H1 (cell line): ENCODE results near the gene AMPD3. TPM values are rescaled to one million over a fixed set of nuclear protein-coding genes. Genes with fewer than 3 reads are reported as not detected.

ENCODE experiments used
- CTCF ChIA-PET: fragments of 300-600 bp; sonication (Branson Sonifier 250); formaldehyde crosslinking; loops from one replicate; lab custom pipeline; 2021; ENCODE audit not compliant: partially characterized antibody; lab: Charles Lee
- POLR2A ChIA-PET: fragments of 300-600 bp; sonication (Branson Sonifier 250); formaldehyde crosslinking; loops from one replicate; lab custom pipeline; 2021; ENCODE audit warnings: inconsistent platforms; ENCODE audit not compliant: partially characterized antibody; lab: Charles Lee
- DNase-seq, 2 experiments: peaks; one replicate each; pipeline versions ENCODE4 v3.0.0 to v3.0.0-alpha.2; 2010 to 2022; ENCODE audit warnings: low spot score in 2 of 2, low read depth in 1 of 2, mixed read lengths in 1 of 2
- FAIRE-seq: peaks from 2 replicates; lab custom pipeline; 2011; peaks lifted over from hg19 to GRCh38; lab: Jason Lieb, UNC
- H2AFZ ChIP-seq: 2 replicates; pipeline ENCODE4 v1.8.1; 2012; ENCODE audit warnings: low read length, inconsistent platforms
- H2AK5ac ChIP-seq: 2 replicates; pipeline ENCODE4 v1.6.1; 2013; ENCODE audit warnings: low read depth, low read length
- H2BK120ac ChIP-seq: replicated peaks from 2 replicates; pipeline ENCODE3; 2013; ENCODE audit warnings: low read depth, low read length, inconsistent platforms
- H2BK12ac ChIP-seq: 2 replicates; pipeline ENCODE4 v1.6.1; 2013; ENCODE audit warnings: low read depth, low read length
- H2BK15ac ChIP-seq: 2 replicates; pipeline ENCODE4 v1.6.1; 2013; ENCODE audit warnings: low read length
- H2BK20ac ChIP-seq: 2 replicates; pipeline ENCODE4 v1.6.1; 2013; ENCODE audit warnings: low read length
- H2BK5ac ChIP-seq: 2 replicates; pipeline ENCODE4 v1.6.1; 2013; ENCODE audit warnings: low read depth, low read length
- H3K14ac ChIP-seq: 2 replicates; pipeline ENCODE4 v1.6.1; 2013; ENCODE audit warnings: inconsistent platforms; ENCODE audit not compliant: insufficient read length
- H3K18ac ChIP-seq: 2 replicates; pipeline ENCODE4 v1.6.1; 2013; ENCODE audit warnings: low read length; ENCODE audit errors: extremely low read depth
- H3K23ac ChIP-seq: 2 replicates; pipeline ENCODE4 v1.6.1; 2013; ENCODE audit warnings: inconsistent platforms; ENCODE audit not compliant: insufficient read length
- H3K23me2 ChIP-seq: 2 replicates; pipeline ENCODE4 v1.6.1; 2013; ENCODE audit warnings: low read depth, low read length
- H3K27ac ChIP-seq: 2 replicates; pipeline ENCODE4 v1.6.1; 2011; ENCODE audit warnings: low read depth, low read length, inconsistent platforms
- H3K27me3 ChIP-seq, 4 experiments: replicated peaks in 1 of 4; 1 replicate in 1 of 4; 2 replicates in 3 of 4; pipeline versions ENCODE4 v1.6.1 to v1.8.1; 2011 to 2013; ENCODE audit warnings: low read length in 3 of 4, mild to moderate bottlenecking in 3 of 4, inconsistent platforms in 2 of 4, mixed read lengths in 2 of 4, moderate library complexity in 1 of 4; ENCODE audit not compliant: control insufficient read depth in 3 of 4, insufficient read depth in 3 of 4; ENCODE audit errors: extremely low read depth in 1 of 4
- H3K36me3 ChIP-seq, 4 experiments: 2 replicates each; pipeline versions ENCODE4 v1.6.1 to v1.8.1; 2011 to 2013; ENCODE audit warnings: mild to moderate bottlenecking in 4 of 4, low read length in 3 of 4, moderate library complexity in 2 of 4, control low read depth in 1 of 4, inconsistent platforms in 1 of 4; ENCODE audit not compliant: insufficient read depth in 4 of 4, control insufficient read depth in 2 of 4
- H3K4ac ChIP-seq: replicated peaks from 2 replicates; pipeline ENCODE3; 2013; ENCODE audit warnings: low read length, low read depth, mixed read lengths, inconsistent platforms; ENCODE audit not compliant: insufficient read length
- H3K4me1 ChIP-seq, 4 experiments: replicated peaks in 1 of 4; 1 replicate in 1 of 4; 2 replicates in 3 of 4; pipeline versions ENCODE4 v1.6.1 to v1.8.1; 2011 to 2013; ENCODE audit warnings: low read length in 3 of 4, inconsistent platforms in 2 of 4, mixed read lengths in 1 of 4; ENCODE audit not compliant: insufficient read depth in 4 of 4, control insufficient read depth in 3 of 4
- H3K4me2 ChIP-seq, 2 experiments: 2 replicates each; pipeline versions ENCODE4 v1.6.1 to v1.8.1; 2011 to 2013; ENCODE audit warnings: low read depth in 2 of 2, low read length in 2 of 2, control low read depth in 1 of 2, inconsistent platforms in 1 of 2, mild to moderate bottlenecking in 1 of 2; ENCODE audit not compliant: insufficient read depth in 1 of 2
- H3K4me3 ChIP-seq, 4 experiments: fragments of 200-600, 300-600 bp in 1 of 4; sonication (generic), shearing (Covaris generic), sonication (Bioruptor Twin) in 1 of 4; 2 replicates each; pipeline versions ENCODE4 v1.5.1 to v1.8.1; 2011 to 2016; ENCODE audit warnings: low read length in 4 of 4, low read depth in 3 of 4, control low read depth in 2 of 4, inconsistent platforms in 2 of 4, mild to moderate bottlenecking in 2 of 4, mixed read lengths in 1 of 4, moderate library complexity in 1 of 4; ENCODE audit not compliant: insufficient read depth in 2 of 4; ENCODE audit errors: extremely low read depth in 1 of 4
- H3K56ac ChIP-seq: replicated peaks from 2 replicates; pipeline ENCODE3; 2013; ENCODE audit warnings: low read depth, mild to moderate bottlenecking, mixed read lengths, low read length, inconsistent platforms; ENCODE audit not compliant: insufficient read length
- H3K79me1 ChIP-seq: 2 replicates; pipeline ENCODE4 v1.6.1; 2013; ENCODE audit warnings: low read depth, low read length, control low read depth
- H3K79me2 ChIP-seq, 2 experiments: 2 replicates each; pipeline versions ENCODE4 v1.6.1 to v1.8.1; 2012 to 2013; ENCODE audit warnings: low read length in 2 of 2, mild to moderate bottlenecking in 2 of 2, inconsistent platforms in 1 of 2; ENCODE audit not compliant: insufficient read depth in 2 of 2, control insufficient read depth in 1 of 2
- H3K9ac ChIP-seq, 4 experiments: replicated peaks in 1 of 4; 1 replicate in 1 of 4; 2 replicates in 3 of 4; pipeline versions ENCODE4 v1.6.1 to v1.8.1; 2011 to 2013; ENCODE audit warnings: low read depth in 3 of 4, low read length in 3 of 4, control low read depth in 2 of 4, mild to moderate bottlenecking in 2 of 4, moderate library complexity in 2 of 4, inconsistent platforms in 1 of 4; ENCODE audit errors: extremely low read depth in 1 of 4
- H3K9me3 ChIP-seq, 2 experiments: 2 replicates each; pipeline versions ENCODE4 v1.6.1 to v1.8.1; 2012 to 2013; ENCODE audit warnings: mild to moderate bottlenecking in 2 of 2, moderate library complexity in 2 of 2, control low read depth in 1 of 2, inconsistent platforms in 1 of 2, low read depth in 1 of 2, low read length in 1 of 2, mixed read lengths in 1 of 2; ENCODE audit not compliant: insufficient read depth in 2 of 2
- H4K20me1 ChIP-seq, 2 experiments: replicated peaks in 1 of 2; 2 replicates each; pipeline versions ENCODE3 to v1.8.1; 2011 to 2013; ENCODE audit warnings: inconsistent platforms in 2 of 2, low read length in 2 of 2, mild to moderate bottlenecking in 1 of 2; ENCODE audit not compliant: insufficient read depth in 2 of 2, control insufficient read depth in 1 of 2
- H4K5ac ChIP-seq: 2 replicates; pipeline ENCODE4 v1.6.1; 2013; ENCODE audit warnings: low read length, low read depth, mixed read lengths, inconsistent platforms; ENCODE audit not compliant: insufficient read length
- H4K8ac ChIP-seq: 2 replicates; pipeline ENCODE4 v1.8.0; 2013; ENCODE audit warnings: mild to moderate bottlenecking, moderate library complexity, low read length, inconsistent platforms; ENCODE audit not compliant: insufficient read depth; ENCODE audit errors: extremely low read depth
- H4K91ac ChIP-seq: replicated peaks from 2 replicates; pipeline ENCODE3; 2013; ENCODE audit warnings: low read length, mixed read lengths, inconsistent platforms; ENCODE audit not compliant: insufficient read length
- ATF3 ChIP-seq: IDR thresholded peaks from 2 replicates; pipeline ENCODE4 v1.6.1; 2011; ENCODE audit warnings: low read depth, mild to moderate bottlenecking, low read length; ENCODE audit not compliant: insufficient read depth
- BRCA1 ChIP-seq: IDR thresholded peaks from 2 replicates; pipeline ENCODE4 v1.6.1; 2012; ENCODE audit warnings: low read depth, low read length, improper control_type of control experiment
- FOSL1 ChIP-seq: IDR thresholded peaks from 2 replicates; pipeline ENCODE4 v1.6.1; 2011; ENCODE audit warnings: mild to moderate bottlenecking, low read depth, low read length, moderate library complexity; ENCODE audit not compliant: insufficient read depth
- GABPA ChIP-seq: IDR thresholded peaks from 2 replicates; pipeline ENCODE4 v1.6.1; 2011; ENCODE audit warnings: mild to moderate bottlenecking, low read length, moderate library complexity, borderline replicate concordance; ENCODE audit not compliant: insufficient read depth
- SUZ12 ChIP-seq: fragments of 200-600 bp; sonication (generic); IDR thresholded peaks from 2 replicates; pipeline ENCODE4 v1.6.1; 2012; ENCODE audit warnings: mild to moderate bottlenecking, inconsistent platforms, low read length, moderate library complexity, mixed read lengths
- USF2 ChIP-seq: IDR thresholded peaks from 2 replicates; pipeline ENCODE4 v1.6.1; 2011; ENCODE audit warnings: low read length, improper control_type of control experiment
- WGBS, 2 experiments: shearing (Covaris generic) in 1 of 2; methylation state at CpG; one replicate each; pipeline versions ENCODE4 v1.1.6 to v1.1.7; 2013 to 2015; ENCODE audit warnings: low lambda C conversion rate in 2 of 2, mixed read lengths in 2 of 2, inconsistent platforms in 1 of 2, low coverage in 1 of 2, missing lambda C conversion rate in 1 of 2; ENCODE audit not compliant: insufficient replicate concordance in 2 of 2, insufficient coverage in 1 of 2, insufficient read length in 1 of 2; ENCODE audit errors: extremely low coverage in 1 of 2, missing lambda C conversion rate in 1 of 2; 5-methylcytosine and 5-hydroxymethylcytosine counted together
- polyA plus RNA-seq, 7 experiments: library from polyadenylated mRNA; depleted of rRNA in 3 of 7; stranded (reverse) in 5 of 7; unstranded in 2 of 7; fragments of >200 nt in 5 of 7; fragments of 200-250 nt in 2 of 7; gene quantifications; 1 replicate in 5 of 7; 2 replicates in 1 of 7; 4 replicates in 1 of 7; pipeline versions ENCODE4 v1.2.1 to v1.2.3, GENCODE V29; 2011 to 2013; ENCODE audit warnings: missing spikeins in 2 of 7, mixed read lengths in 2 of 7
- total RNA-seq: library from RNA; stranded (reverse); fragmentation: NEBNext Ultra II Directional; extraction: Animal tissue kit (Norgen Biotek cat#: 25700); gene quantifications from 2 replicates; pipeline ENCODE4 v1.2.1, GENCODE V29; 2021

The AMPD3 gene
- total and polyA plus RNA-seq, 2 of the 8 experiments (the other 6 are each of a cell fraction or from before 2014, with no cell fraction given) = 4.0 to 6.3 TPM

- Histone ChIP-seq H3K4me3 (no peak overlapping the region), H2BK20ac (no peak overlapping the region), H3K23me2 (no peaks in the 10 kb centered on the region), H2BK12ac (no peak overlapping the region), H3K23ac (no peak overlapping the region), H2AK5ac (no peak overlapping the region), H3K27me3 (no peaks in the 10 kb centered on the region), H3K56ac (no peak overlapping the region), H3K14ac (no peak overlapping the region), H3K4ac (no peak overlapping the region), H3K79me2 (no peaks in the 10 kb centered on the region), H2BK15ac (no peak overlapping the region), H4K5ac (no peak overlapping the region), H2BK5ac (no peak overlapping the region), H3K18ac (no peak overlapping the region), H3K4me1 (peaks cover 0 to 3% (median 0%) of the 10 kb centered on the region in 4 experiments; a peak in 1 of 7 replicates), H3K4me2 (no peak overlapping the region), H3K9ac (no peak overlapping the region; a peak in 1 of 7 replicates), H2BK120ac (no peak overlapping the region), H3K27ac (no peak overlapping the region), H2AFZ (no peak overlapping the region), H3K36me3 (no peaks in the 10 kb centered on the region), H4K91ac (no peak overlapping the region), H4K8ac (no peak overlapping the region), H3K79me1 (no peaks in the 10 kb centered on the region), H3K9me3 (no peaks in the 10 kb centered on the region), H4K20me1 (no peaks in the 10 kb centered on the region)
- CTCF ChIA-PET = interaction anchor here (0.6 to 1.3 kb wide), 5 partner anchors 11 to 172 kb away, joined by 3 to 6 read pairs (median 4); no protein-coding TSS in a partner anchor
- no peak for DNase-seq
- POLR2A ChIA-PET = interaction anchor here (1.4 kb wide), 1 partner anchor 10 kb away, joined by 3 read pairs; no protein-coding TSS in a partner anchor
- no peak for TF ChIP-seq ATF3
- TF ChIP-seq BRCA1 = no peak
- no peak for TF ChIP-seq GABPA
- no peak for TF ChIP-seq USF2
- no peak for TF ChIP-seq SUZ12
- no peak for TF ChIP-seq FOSL1
- 86% methylated on average over 5 of the region's 5 CpGs; no CpG with 5 or more reads in 1 of the 2 experiments for WGBS, 2 experiments
- FAIRE-seq = no peak
These were observed 7.8 kb downstream of the AMPD3 start for GRCh38 chr11:10462746-10463300.
